Ishikawa (cell line): ENCODE results near the gene TMEM209.

Source experiments
- CEBPB ChIP-seq: IDR thresholded peaks from 2 replicates; pipeline ENCODE4 v1.6.1; 2012
- CREB1 ChIP-seq: IDR thresholded peaks from 2 replicates; pipeline ENCODE4 v1.6.1; 2012; ENCODE audit warnings: low read depth
- EGR1 ChIP-seq: IDR thresholded peaks from 2 replicates; pipeline ENCODE4 v1.6.1; 2012
- EP300 ChIP-seq: IDR thresholded peaks from 2 replicates; pipeline ENCODE4 v1.6.1; 2012; ENCODE audit warnings: borderline replicate concordance
- FOXM1 ChIP-seq: IDR thresholded peaks from 2 replicates; pipeline ENCODE4 v1.6.1; 2012; ENCODE audit warnings: low read depth, borderline replicate concordance
- MAX ChIP-seq: IDR thresholded peaks from 2 replicates; pipeline ENCODE4 v1.6.1; 2012
- NFIC ChIP-seq: IDR thresholded peaks from 2 replicates; pipeline ENCODE4 v1.6.1; 2012
- RAD21 ChIP-seq: IDR thresholded peaks from 2 replicates; pipeline ENCODE4 v1.6.1; 2012; ENCODE audit warnings: low read depth
- REST ChIP-seq: IDR thresholded peaks from 2 replicates; pipeline ENCODE4 v1.6.1; 2012; ENCODE audit warnings: low read depth, mild to moderate bottlenecking
- TAF1 ChIP-seq: IDR thresholded peaks from 2 replicates; pipeline ENCODE4 v1.6.1; 2012; ENCODE audit warnings: low read depth, mild to moderate bottlenecking
- TCF12 ChIP-seq: IDR thresholded peaks from 2 replicates; pipeline ENCODE4 v1.6.1; 2012; ENCODE audit warnings: low read depth
- TEAD4 ChIP-seq: IDR thresholded peaks from 2 replicates; pipeline ENCODE4 v1.6.1; 2012
- USF1 ChIP-seq: IDR thresholded peaks from 2 replicates; pipeline ENCODE4 v1.6.1; 2012
- YY1 ChIP-seq: IDR thresholded peaks from 2 replicates; pipeline ENCODE4 v1.6.1; 2012; ENCODE audit warnings: low read depth
- ZBTB7A ChIP-seq: IDR thresholded peaks from 2 replicates; pipeline ENCODE4 v1.6.1; 2012; ENCODE audit warnings: low read depth

Gene TMEM209

GRCh38 chr7:130114776-130115175 is 90.4 kb downstream of the TMEM209 start:
- TF ChIP-seq FOXM1, result no peak
- no peak for TF ChIP-seq TEAD4
- no peak for TF ChIP-seq REST
- TF ChIP-seq ZBTB7A, result no peak
- TF ChIP-seq EP300, result no peak
- no peak for TF ChIP-seq TAF1
- no peak for TF ChIP-seq MAX
- no peak for TF ChIP-seq CEBPB
- no peak for TF ChIP-seq CREB1
- TF ChIP-seq NFIC, result no peak
- TF ChIP-seq EGR1, result no peak
- TF ChIP-seq TCF12, result no peak
- no peak for TF ChIP-seq USF1
- TF ChIP-seq YY1, result no peak
- TF ChIP-seq RAD21, result no peak
